Stimulated activated naive CD8-positive, alpha-beta T cell treated with anti-CD3 and anti-CD28 coated beads, Interleukin-15, Interleukin-2, amounts not matched to agents 100 ng/mL and 50 ng/mL, for 24 hours (primary cell): Measurements from ENCODE around the gene RNU6-1.

Source experiments
- H3K27ac Mint-ChIP-seq: one replicate; pipeline ENCODE4 v1.8.0; 2021; ENCODE audit warnings: mild to moderate bottlenecking, mixed read lengths
- H3K27me3 Mint-ChIP-seq: one replicate; pipeline ENCODE4 v1.8.0; 2021; ENCODE audit warnings: mixed read lengths
- H3K36me3 Mint-ChIP-seq: one replicate; pipeline ENCODE4 v1.8.0; 2021; ENCODE audit warnings: low read depth, mixed read lengths
- H3K4me1 Mint-ChIP-seq: one replicate; pipeline ENCODE4 v1.8.0; 2021; ENCODE audit warnings: low read depth, mixed read lengths
- H3K4me3 Mint-ChIP-seq: one replicate; pipeline ENCODE4 v1.8.0; 2021; ENCODE audit warnings: mild to moderate bottlenecking, mixed read lengths
- H3K9me3 Mint-ChIP-seq: one replicate; pipeline ENCODE4 v1.8.0; 2021; ENCODE audit warnings: mixed read lengths

RNU6-1 gene

DNA sequence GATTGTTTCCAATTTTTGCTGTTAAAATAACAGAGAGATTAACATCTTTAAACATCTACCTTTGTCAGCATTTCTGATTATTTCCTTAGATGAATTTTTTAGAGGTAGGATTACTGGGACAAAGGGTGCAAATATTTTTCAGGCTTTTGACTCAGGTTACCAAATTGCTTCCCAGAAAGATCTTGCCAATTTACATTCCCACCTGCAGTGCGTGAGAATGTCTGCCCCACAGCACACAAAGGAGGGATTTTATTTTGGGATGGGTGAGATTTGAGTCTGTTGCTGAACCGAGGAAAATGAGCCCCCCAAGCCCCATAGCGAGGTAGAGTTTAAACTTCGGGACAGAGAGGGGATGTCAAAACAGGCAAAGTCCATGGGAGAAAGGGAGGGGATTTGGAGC, 25.9 kb upstream of the RNU6-1 start:
- Mint-ChIP-seq H3K36me3 (no peaks in the 10 kb centered on the region), H3K27ac (no peak overlapping the region), H3K27me3 (peaks cover 15% of the 10 kb centered on the region), H3K4me1 (peaks cover 17% of the 10 kb centered on the region), H3K4me3 (no peak overlapping the region), H3K9me3 (peaks cover 9% of the 10 kb centered on the region)

DNA sequence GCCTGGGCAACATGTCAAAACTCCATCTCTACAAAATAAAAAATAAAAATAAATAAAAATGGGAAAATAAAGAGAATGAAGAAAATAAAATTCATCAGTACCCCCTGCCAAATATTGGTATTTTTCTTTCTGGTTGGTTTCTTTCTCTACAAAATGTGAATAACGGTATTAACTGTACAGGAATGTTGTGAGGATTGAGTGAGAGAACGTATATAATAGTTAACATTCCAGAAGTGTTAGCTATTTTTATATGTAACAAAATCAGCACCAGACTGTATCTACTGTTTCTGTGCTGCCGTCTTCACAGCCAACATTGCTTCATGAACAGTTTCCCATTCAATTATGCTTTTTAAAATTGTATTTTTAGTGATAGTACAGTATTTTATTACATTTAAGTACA, 25.5 kb upstream of the RNU6-1 start:
- Mint-ChIP-seq H3K4me1 (peaks cover 17% of the 10 kb centered on the region), H3K36me3 (no peaks in the 10 kb centered on the region), H3K4me3 (no peak overlapping the region), H3K27me3 (peaks cover 15% of the 10 kb centered on the region), H3K27ac (no peak overlapping the region), H3K9me3 (peaks cover 9% of the 10 kb centered on the region)

DNA sequence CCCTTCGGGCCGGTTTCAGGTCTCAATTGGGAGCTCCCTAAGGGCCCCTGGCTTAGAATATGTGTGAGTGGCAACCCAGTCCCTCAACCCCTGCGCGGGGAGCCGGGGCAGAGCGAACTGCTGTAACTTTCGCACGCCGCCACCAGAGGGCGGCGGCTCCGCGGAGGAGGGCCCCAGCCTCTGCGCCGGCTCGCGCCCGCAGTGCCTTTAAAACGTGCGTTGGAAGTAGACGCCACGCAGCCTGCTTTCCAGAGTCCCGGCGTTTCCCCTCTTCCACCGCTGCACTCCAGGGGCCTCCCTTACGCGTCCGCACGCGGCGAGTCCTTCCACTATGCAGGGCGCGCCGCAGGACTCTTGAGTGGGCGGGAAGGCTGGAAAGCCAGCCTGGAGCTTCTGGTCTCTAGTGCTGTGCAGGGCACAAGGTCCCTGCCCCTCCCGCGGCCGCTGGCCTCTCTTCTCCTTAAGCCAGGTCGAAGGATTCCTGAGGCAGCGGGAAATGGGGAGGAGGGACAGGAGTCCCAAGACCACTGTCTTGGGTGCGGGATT, 23.7 kb upstream of the RNU6-1 start:
- peaks cover 8% of the 10 kb centered on the region for H3K4me1 Mint-ChIP-seq
- peak overlapping the region; percentile 41 for H3K27ac Mint-ChIP-seq
- no peaks in the 10 kb centered on the region for H3K36me3 Mint-ChIP-seq
- H3K9me3 Mint-ChIP-seq: no peaks in the 10 kb centered on the region
- peak overlapping the region; percentile 52 for H3K4me3 Mint-ChIP-seq
- H3K27me3 Mint-ChIP-seq: peaks cover 15% of the 10 kb centered on the region

DNA sequence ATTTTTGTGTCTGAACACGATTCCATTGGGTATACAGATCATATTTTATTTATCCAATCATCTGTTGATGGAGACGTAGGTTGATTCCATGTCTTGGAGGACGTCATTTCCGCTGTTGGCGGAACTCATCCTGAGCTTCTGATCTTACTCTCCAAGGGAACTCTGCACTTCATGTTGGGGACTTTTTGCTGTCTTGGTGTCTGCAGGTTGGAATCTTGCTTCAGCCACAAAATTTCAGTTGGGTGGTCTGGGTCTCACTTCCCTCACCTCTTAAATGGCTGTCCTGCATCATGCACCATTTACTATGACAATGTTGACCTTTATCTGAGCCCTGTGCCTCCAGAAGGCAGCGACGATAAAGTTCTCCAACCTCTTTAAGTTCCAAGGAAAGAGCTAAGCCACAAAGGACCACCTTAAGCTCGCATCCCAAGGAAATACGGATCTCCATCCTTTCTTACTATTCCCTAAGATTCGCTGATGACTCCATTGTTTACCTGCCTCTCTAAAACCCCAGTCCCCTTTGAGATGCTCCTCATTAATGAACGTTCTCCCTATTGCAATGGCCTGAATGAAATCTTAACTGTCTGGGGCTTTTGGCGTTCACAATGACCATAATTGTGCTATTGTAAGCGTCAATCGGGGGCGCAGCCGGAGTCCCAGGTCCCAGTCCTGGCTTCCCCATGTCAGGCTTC, 23.1 kb upstream of the RNU6-1 start:
- Mint-ChIP-seq H3K27me3 (peaks cover 15% of the 10 kb centered on the region), H3K4me1 (peaks cover 8% of the 10 kb centered on the region), H3K27ac (peak overlapping the region; percentile 41), H3K4me3 (peak overlapping the region; percentile 52), H3K9me3 (no peaks in the 10 kb centered on the region), H3K36me3 (no peaks in the 10 kb centered on the region)

DNA sequence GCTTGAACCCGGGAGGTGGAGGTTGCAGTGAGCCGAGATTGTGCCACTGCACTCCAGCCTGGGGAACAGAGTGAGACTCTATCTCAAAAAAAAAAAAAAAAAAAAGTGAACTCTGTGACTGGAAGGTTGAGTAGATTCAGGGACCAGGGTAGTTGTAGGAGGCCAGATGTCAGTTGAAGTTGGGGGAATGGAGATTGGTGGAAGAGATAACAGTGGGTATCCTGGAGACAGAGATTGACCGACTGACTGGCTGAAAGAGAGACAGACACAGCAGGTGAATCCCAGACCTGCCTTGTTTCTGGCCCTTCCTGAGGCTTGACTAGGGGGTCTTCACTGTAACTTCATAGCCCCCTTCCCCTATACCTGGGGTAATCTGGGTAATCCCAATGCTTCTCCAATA, 22.1 kb upstream of the RNU6-1 start:
- Mint-ChIP-seq H3K4me3 (no peak overlapping the region), H3K4me1 (peaks cover 8% of the 10 kb centered on the region), H3K9me3 (no peaks in the 10 kb centered on the region), H3K27ac (no peak overlapping the region), H3K27me3 (peaks cover 15% of the 10 kb centered on the region), H3K36me3 (no peaks in the 10 kb centered on the region)

DNA sequence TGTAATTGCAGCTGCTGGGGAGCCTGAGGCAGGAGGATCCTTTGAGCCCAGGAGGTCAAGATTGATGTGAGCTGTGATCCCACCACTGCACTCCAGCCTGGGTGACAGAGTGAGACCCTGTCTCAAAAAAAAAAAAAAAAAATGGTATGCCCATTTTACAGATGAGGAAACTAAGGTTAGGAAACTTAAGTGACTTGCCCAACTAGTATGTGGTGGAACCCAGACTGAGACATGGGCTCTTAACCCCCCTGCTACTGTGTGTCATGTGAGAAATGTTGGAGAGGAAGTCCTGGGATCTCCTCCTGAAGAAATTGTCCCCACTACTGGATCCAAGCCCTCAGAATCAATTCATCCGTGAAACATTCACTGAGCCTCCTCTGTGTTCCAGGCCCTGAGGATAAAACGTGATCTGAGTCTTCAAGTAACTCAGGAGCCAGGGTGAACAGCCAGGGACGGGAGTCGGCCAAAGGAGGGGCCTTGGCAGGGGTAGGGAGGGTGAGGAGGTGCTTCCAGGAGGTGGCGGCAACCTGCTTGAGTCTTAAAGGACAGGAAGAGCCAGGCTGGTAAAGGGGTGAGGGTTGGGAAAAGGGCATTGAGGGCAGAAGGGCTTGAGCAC, 19.6 kb upstream of the RNU6-1 start:
- Mint-ChIP-seq H3K27me3 (peaks cover 3% of the 10 kb centered on the region), H3K27ac (no peak overlapping the region), H3K9me3 (no peaks in the 10 kb centered on the region), H3K4me1 (peaks cover 17% of the 10 kb centered on the region), H3K4me3 (no peak overlapping the region), H3K36me3 (no peaks in the 10 kb centered on the region)

DNA sequence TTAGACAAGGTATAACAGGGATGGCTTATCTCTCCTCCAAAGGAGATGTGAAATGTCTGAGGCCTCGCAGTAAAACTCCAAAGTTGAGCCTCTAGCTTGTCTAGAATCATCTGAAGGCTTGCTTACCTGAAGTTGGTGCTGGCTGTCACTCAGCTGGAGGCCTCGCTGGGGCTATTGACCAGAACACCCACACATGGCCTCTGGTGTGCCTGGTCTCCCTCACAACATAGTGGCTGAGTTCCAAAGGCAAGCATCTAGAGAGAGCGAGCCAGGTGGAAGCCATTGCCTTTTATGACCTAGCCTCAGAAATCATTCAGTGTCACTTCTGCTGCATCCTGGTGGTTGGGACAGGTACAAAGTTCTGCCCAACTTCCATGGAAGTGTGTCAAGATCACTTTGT, 17.4 kb upstream of the RNU6-1 start:
- no peaks in the 10 kb centered on the region for H3K36me3 Mint-ChIP-seq
- peaks cover 9% of the 10 kb centered on the region for H3K4me1 Mint-ChIP-seq
- H3K27me3 Mint-ChIP-seq: peaks cover 3% of the 10 kb centered on the region
- H3K4me3 Mint-ChIP-seq: no peak overlapping the region
- no peak overlapping the region for H3K27ac Mint-ChIP-seq
- no peaks in the 10 kb centered on the region for H3K9me3 Mint-ChIP-seq

DNA sequence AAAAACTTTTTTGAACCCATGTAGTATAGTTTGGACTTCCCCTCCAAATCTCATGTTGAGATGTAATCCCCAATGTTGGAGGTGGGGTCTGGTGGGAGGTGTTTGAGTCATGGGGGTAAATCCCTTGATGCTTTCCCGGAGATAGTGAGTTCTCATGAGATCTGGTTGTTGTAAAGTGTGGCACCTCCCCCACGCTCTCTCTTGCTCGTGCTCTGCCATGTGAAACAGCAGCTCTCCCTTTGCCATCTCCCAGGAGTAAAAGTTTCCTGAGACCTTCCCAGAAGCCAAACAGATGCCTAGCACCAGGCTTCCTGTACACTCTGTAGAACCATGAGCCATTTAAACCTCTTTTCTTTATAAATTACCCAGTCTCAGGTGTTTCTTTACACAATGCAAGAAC, 16.0 kb upstream of the RNU6-1 start:
- Mint-ChIP-seq H3K27me3 (peaks cover 3% of the 10 kb centered on the region), H3K27ac (peak overlapping the region; percentile 76), H3K9me3 (no peaks in the 10 kb centered on the region), H3K4me1 (peaks cover 15% of the 10 kb centered on the region), H3K4me3 (peak overlapping the region; percentile 13), H3K36me3 (no peaks in the 10 kb centered on the region)

DNA sequence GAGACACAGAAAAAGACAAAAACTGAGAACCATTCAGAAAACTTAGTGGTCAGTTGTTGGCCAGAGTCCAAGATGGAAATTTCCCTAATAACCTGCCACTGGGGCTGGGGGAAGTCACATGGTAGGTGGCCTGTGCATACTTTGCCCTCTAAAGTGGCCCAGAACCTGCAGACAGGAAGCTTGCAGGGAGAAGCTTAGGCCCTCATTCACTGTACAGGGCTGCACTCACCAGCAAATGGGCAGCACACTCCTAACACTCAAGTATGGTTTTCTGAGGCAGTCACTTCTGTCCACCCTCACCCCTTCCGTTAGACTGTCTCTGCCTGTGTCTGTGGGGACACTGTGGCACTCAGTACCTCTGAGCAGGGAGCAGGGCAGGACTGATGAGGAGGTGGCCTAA, 14.5 kb upstream of the RNU6-1 start:
- H3K36me3 Mint-ChIP-seq: no peaks in the 10 kb centered on the region
- H3K27ac Mint-ChIP-seq: no peak overlapping the region
- H3K4me3 Mint-ChIP-seq: no peak overlapping the region
- H3K4me1 Mint-ChIP-seq: peaks cover 15% of the 10 kb centered on the region
- H3K27me3 Mint-ChIP-seq: peaks cover 3% of the 10 kb centered on the region
- H3K9me3 Mint-ChIP-seq: no peaks in the 10 kb centered on the region

DNA sequence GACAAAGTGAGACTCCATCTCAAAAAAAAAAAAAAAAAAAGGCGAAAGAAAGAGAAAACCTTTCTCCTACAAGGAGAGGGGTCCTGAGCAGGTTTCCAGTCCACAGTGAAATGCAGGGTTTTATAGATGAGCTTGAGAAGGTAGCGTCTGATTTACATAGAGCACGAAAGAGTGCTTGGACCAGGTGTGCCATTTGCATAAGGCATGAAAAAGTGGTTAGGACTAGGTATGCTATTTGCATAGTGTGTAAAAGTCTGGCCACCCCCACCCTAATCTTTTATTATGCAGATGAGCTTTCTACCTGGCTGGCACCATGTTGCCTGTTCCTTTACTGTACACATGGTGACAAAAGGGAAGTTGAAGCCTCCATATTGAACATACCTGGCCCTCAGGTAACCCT, 13.6 kb upstream of the RNU6-1 start:
- H3K27ac Mint-ChIP-seq: no peak overlapping the region
- H3K4me1 Mint-ChIP-seq: peaks cover 15% of the 10 kb centered on the region
- no peak overlapping the region for H3K4me3 Mint-ChIP-seq
- H3K27me3 Mint-ChIP-seq: peaks cover 3% of the 10 kb centered on the region
- H3K36me3 Mint-ChIP-seq: no peaks in the 10 kb centered on the region
- H3K9me3 Mint-ChIP-seq: no peaks in the 10 kb centered on the region

DNA sequence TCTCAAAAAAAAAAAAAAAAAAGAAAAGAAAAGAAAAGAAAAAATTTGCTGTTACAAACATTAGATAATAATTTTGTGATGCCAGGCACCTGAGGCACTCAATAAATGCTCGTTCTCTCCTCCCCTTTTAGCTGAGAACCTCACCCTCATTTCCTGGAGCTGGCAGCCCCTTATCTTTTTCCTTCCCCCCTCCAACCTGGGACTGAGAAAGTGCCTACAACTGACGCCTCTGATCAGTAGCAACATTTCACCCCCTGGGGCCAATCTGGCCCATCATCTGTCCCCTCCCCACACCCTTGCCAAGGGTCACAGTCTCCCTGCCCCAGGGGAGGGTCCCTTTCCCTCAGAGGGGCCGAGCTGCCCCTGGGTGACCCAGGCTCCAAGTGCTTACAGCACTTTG, 12.6 kb upstream of the RNU6-1 start:
- H3K4me1 Mint-ChIP-seq: peaks cover 15% of the 10 kb centered on the region
- H3K4me3 Mint-ChIP-seq: no peak overlapping the region
- no peaks in the 10 kb centered on the region for H3K36me3 Mint-ChIP-seq
- H3K27ac Mint-ChIP-seq: no peak overlapping the region
- no peaks in the 10 kb centered on the region for H3K9me3 Mint-ChIP-seq
- peaks cover 3% of the 10 kb centered on the region for H3K27me3 Mint-ChIP-seq

DNA sequence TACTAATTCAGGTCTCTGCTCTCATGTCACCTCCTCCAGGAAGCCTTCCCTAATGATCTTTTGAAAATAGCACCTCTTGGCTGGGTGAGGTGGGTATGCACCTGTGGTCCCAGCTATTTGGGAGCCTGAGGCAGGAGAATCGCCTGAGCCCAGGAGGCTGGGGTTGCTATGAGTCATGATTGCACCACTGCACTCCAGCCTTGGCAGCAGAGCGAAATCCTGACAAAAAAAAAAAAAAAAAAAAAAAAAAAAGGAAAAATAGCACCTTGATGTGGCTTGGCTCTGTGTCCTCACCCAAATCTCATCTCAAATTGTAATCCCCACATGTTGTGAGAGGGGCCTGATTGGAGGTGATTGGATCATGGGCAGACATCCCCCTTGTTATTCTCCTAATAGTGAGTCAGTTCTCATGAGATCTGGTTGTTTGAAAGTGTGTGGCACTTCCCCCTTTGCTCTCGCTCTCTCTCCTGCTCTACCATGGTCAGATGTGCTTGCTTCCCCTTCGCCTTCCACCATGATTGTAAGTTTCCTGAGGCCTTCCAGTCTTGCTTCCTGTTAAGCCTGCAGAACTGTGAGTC, 11.2 kb upstream of the RNU6-1 start:
- Mint-ChIP-seq H3K4me1 (peaks cover 12% of the 10 kb centered on the region), H3K27me3 (peaks cover 3% of the 10 kb centered on the region), H3K4me3 (no peak overlapping the region), H3K9me3 (no peaks in the 10 kb centered on the region), H3K27ac (no peak overlapping the region), H3K36me3 (no peaks in the 10 kb centered on the region)

DNA sequence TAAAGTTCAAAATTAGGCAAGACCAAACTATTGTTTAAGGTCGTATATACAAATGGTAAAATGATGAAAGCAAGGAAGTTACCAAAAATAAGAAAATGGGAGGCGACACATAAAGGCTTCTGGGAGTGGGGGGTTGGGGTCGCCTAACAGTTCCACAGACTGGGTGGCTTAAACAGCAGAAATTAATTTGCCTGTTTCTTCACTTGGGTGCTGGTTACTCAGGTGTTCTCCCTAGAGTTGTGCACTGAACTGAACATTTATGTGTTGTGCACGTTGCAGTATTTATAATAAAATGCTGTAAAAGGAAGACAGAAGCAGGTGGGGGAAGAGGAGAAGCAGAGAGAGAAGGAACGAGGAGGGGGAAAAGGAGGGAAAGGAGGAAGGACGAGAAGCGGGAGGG, 10.5 kb upstream of the RNU6-1 start:
- peaks cover 3% of the 10 kb centered on the region for H3K27me3 Mint-ChIP-seq
- no peak overlapping the region for H3K4me3 Mint-ChIP-seq
- no peaks in the 10 kb centered on the region for H3K36me3 Mint-ChIP-seq
- no peak overlapping the region for H3K27ac Mint-ChIP-seq
- H3K4me1 Mint-ChIP-seq: peaks cover 6% of the 10 kb centered on the region
- H3K9me3 Mint-ChIP-seq: no peaks in the 10 kb centered on the region

DNA sequence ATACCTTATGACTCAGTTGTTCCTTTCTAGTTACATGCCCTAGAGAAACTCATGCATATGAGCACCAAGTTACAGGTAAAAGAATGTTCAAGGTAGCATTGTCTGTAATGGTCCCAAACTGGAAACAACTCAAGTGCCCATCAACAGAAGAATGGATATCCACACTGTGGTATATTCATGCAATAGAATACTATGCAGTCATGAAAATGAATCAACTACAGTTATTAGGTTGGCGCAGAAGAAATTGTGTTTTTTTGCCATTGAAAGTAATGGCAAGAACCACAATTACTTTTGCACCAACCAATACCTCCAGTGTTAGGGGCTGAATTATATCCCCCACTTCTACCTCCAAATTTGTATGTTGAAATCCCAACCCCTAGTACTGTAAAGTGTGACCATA, 9.7 kb upstream of the RNU6-1 start:
- H3K27ac Mint-ChIP-seq: no peak overlapping the region
- no peak overlapping the region for H3K4me3 Mint-ChIP-seq
- H3K4me1 Mint-ChIP-seq: peaks cover 6% of the 10 kb centered on the region
- no peaks in the 10 kb centered on the region for H3K9me3 Mint-ChIP-seq
- H3K27me3 Mint-ChIP-seq: peaks cover 3% of the 10 kb centered on the region
- no peaks in the 10 kb centered on the region for H3K36me3 Mint-ChIP-seq

DNA sequence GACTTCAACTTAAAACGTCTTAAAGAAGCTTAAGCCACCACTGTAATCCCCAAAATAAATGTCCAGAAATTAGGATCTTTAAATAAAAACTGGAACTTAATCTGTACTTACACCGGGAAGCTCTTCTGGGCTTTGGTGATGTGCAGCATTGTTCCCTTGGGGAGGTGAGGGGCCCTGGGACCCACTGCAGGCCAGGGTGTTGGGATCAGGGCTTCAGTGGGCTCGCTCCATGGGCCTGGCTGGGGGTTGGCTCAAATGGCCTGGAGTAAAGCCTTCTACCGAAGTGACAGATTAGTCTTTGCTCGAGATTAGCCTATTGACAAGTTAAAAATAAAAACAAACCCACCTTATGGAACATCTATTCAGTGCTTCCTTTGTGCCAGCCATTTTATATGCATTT, 6.1 kb upstream of the RNU6-1 start:
- Mint-ChIP-seq H3K9me3 (no peaks in the 10 kb centered on the region), H3K27me3 (no peaks in the 10 kb centered on the region), H3K4me3 (no peak overlapping the region), H3K4me1 (peaks cover 6% of the 10 kb centered on the region), H3K36me3 (no peaks in the 10 kb centered on the region), H3K27ac (no peak overlapping the region)
